ENCODE measurements around the gene CCDC169. TPM values are rescaled to one million over a fixed set of nuclear protein-coding genes. Genes with fewer than 3 reads are reported as not detected.
"Not testable (repeated sequence)": the region's sequence is repeated elsewhere in the genome, so short reads cannot be mapped to it uniquely, and the experiment has no call there.

Gene CCDC169
- total RNA-seq = under 1 TPM; 0.27 to 0.61 TPM
- long read RNA-seq = 0 reads

GRCh38 chr13:36297366-36298338 lies at the start of gene CCDC169:
CCDC169 (minus strand) TSS chr13:36297814; CDS start chr13:36297719, 95 bp downstream.
- intact Hi-C loops (cut with DNase I, micrococcal nuclease) = no loop called here
- ATAC-seq (peak; percentile 89), DNase-seq (peak; percentile 68 to 76)

- DNase-seq = peak; percentile 88 to 91
- peak; percentile 95 for ATAC-seq
- intact Hi-C loops (cut with DNase I, micrococcal nuclease) = no loop called here
These were observed 48.8 kb upstream of the CCDC169 start, which contains the start of gene SPART for GRCh38 chr13:36346222-36347083. SPART (minus strand) TSS chr13:36346394; CDS start chr13:36335830, 10,564 bp downstream.

GRCh38 chr13:36345438-36346221 lies 48.0 kb upstream of the CCDC169 start:
- peak; percentile 54 to 55 for DNase-seq
- peak; percentile 27 for ATAC-seq
- intact Hi-C loops (cut with DNase I, micrococcal nuclease) = no loop called here

GRCh38 chr13:36344886-36345437 lies 47.3 kb upstream of the CCDC169 start:
- intact Hi-C loops (cut with DNase I, micrococcal nuclease) = no loop called here
- DNase-seq = no peak
- no peak for ATAC-seq

- intact Hi-C loops (cut with DNase I, micrococcal nuclease) = no loop called here
- ATAC-seq (no peak), DNase-seq (no peak)
These were observed 46.6 kb upstream of the CCDC169 start for GRCh38 chr13:36344173-36344572.

- DNase-seq (no peak), ATAC-seq (no peak)
- intact Hi-C loops (cut with DNase I, micrococcal nuclease) = no loop called here
These were observed 46.2 kb upstream of the CCDC169 start for GRCh38 chr13:36343766-36344165.

- ATAC-seq (no peak), DNase-seq (no peak)
- intact Hi-C loops (cut with DNase I, micrococcal nuclease) = no loop called here
These were observed 45.1 kb upstream of the CCDC169 start for GRCh38 chr13:36342715-36343114.

GRCh38 chr13:36341718-36342117 lies 44.1 kb upstream of the CCDC169 start:
- intact Hi-C loops (cut with DNase I, micrococcal nuclease) = no loop called here
- ATAC-seq (no peak), DNase-seq (no peak)

- no peak for DNase-seq
- intact Hi-C loops (cut with DNase I, micrococcal nuclease) = no loop called here
- no peak for ATAC-seq
These were observed 42.1 kb upstream of the CCDC169 start for GRCh38 chr13:36339600-36340155.

- intact Hi-C loops (cut with DNase I, micrococcal nuclease) = no loop called here
- DNase-seq = no peak
- ATAC-seq = no peak
These were observed 40.5 kb upstream of the CCDC169 start for GRCh38 chr13:36337938-36338641.

- intact Hi-C loops (cut with DNase I, micrococcal nuclease) = no loop called here
- DNase-seq = no peak
- ATAC-seq = no peak
These were observed 35.4 kb upstream of the CCDC169 start for GRCh38 chr13:36332986-36333385.

- intact Hi-C loops (cut with DNase I, micrococcal nuclease); ATAC-seq; DNase-seq: not testable (repeated sequence)
These were observed 34.6 kb upstream of the CCDC169 start for GRCh38 chr13:36332255-36332654.

- DNase-seq = no peak
- ATAC-seq = no peak
- intact Hi-C loops (cut with DNase I, micrococcal nuclease) = no loop called here
These were observed 33.7 kb upstream of the CCDC169 start for GRCh38 chr13:36331280-36331679.

GRCh38 chr13:36329361-36329760 lies 31.7 kb upstream of the CCDC169 start:
- DNase-seq (no peak), ATAC-seq (no peak)
- intact Hi-C loops (cut with DNase I, micrococcal nuclease) = no loop called here

- intact Hi-C loops (cut with DNase I, micrococcal nuclease) = no loop called here
- no peak for ATAC-seq
- DNase-seq = no peak
These were observed 31.2 kb upstream of the CCDC169 start for GRCh38 chr13:36328821-36329220.

GRCh38 chr13:36325912-36326311 lies 28.3 kb upstream of the CCDC169 start:
- intact Hi-C loops (cut with DNase I, micrococcal nuclease) = no loop called here

GRCh38 chr13:36324881-36325280 lies 27.3 kb upstream of the CCDC169 start:
- ATAC-seq = not testable (repeated sequence)

More at GRCh38 chr13:36325912-36326311, 28.3 kb upstream of the CCDC169 start:
- ATAC-seq (no peak), DNase-seq (no peak)

More at GRCh38 chr13:36324881-36325280, 27.3 kb upstream of the CCDC169 start:
- intact Hi-C loops (cut with DNase I, micrococcal nuclease); DNase-seq: not testable (repeated sequence)
